Activated CD4-positive, alpha-beta T cell treated with anti-CD3 and anti-CD28 coated beads, Interleukin-10, Interleukin-2, amounts not matched to agents 100 ng/mL and 50 ng/mL, durations not matched to agents 16 hours and 8 hours (primary cell): Measurements from ENCODE around the gene PTPRC.

Source experiments
- DNase-seq: peaks from one replicate; pipeline ENCODE4 v3.0.0-alpha.2; 2020

Gene PTPRC

DNA sequence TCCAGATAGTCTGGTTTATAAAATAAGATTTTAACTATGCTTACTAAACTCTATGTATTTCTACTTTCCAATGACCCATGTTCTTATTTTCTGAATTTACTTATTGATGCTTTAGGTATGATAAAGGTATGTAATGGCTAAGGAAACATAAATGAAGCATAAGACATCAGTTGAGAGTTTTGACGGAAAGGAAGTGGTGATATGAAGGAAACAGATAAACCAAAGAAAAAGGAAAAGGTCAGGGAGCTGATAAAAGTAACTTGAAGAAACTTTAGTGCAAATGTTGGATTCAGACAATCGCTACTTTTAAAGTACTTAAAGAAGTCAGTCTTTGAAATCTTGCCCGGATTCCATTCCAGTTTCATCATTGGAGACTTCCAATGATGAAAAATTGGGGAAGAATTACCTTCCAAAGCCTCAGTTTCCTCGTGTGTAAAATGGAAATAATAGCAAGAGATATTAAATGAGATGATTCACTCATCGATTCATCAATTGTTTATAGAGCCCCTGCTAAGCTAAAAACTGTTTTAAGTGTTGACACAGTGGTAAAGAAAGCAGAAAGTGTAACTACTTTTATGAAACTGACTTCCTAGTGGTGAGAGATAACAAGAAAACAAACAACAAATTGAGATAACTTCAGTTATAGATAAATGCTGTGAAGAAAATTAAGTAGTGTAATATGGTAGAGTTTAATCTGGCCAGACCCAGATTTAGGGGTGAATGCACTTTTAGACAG, 10.6 kb downstream of the PTPRC start:
- peak; percentile 57 for DNase-seq

DNA sequence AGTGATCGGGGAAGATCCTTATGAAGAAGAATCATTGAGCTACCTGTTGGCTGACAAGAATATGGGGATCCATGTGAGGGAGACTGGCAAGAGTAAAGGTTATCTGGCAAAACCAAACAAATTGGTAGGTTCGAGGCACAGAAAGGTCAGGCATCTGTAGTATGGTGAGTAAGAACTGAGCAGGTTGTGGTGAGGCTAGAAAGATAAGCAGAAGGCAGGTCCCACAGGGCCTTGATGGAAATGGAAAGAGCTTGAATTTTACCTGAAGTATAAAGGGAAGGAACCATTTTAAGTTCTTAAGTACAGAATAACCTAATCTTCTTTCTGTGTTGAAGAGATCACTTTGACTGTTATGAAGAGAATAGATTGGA, 11.1 kb downstream of the PTPRC start:
- DNase-seq, result peak; percentile 79

DNA sequence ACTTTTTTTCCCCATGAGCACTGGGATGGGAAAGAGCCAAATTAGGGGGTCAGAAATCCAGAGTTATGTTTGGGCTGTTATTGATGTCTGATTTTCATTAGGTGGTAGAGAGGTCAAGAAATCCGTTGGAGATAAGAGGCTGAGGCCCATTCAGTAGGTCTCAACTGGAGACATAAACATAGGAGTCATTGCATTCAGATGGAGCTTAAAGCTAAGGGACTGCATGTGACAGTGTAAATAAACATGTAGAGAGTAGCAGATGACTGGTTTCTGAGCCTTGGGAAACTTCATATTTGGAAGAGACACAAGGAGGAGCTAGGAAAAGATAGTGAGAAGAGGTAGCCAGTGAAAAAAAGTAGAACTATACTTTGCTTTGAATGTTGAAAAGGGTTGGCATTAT, 11.7 kb downstream of the PTPRC start:
- no peak for DNase-seq

DNA sequence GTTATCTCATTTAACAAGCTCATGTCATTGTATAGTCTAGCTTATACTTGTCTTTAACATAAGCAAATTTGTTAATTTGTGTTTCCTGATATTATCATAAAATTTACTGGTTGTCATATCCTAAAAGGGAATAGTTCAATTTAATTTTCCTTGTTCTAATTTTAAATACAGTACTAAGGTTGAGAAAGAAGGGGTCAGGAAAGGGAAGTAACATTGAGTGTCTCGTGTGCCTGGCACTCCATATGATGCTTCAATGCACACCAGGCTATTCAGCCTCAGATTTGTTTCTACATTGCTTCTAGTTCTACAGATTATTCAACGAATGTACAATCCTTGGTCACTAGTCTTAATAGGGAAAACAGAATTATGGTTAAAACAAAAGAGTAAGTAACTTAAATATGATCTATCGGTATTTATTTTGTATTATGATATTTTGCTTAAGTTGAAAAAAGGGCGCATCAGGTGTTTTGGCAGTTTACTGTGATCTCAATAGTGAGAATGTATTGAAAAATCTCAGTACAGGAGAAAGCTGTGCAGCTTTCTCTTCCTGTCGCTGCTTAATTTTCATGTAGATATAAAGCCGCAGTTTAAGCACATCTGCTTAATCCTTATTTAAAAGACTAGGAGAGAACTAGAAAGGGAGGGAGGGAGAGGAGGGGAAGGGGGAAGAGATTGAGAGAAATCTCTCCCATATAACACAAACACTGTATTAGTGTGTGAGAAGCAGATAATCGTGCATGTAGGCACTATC, 13.0 kb downstream of the PTPRC start:
- no peak for DNase-seq

DNA sequence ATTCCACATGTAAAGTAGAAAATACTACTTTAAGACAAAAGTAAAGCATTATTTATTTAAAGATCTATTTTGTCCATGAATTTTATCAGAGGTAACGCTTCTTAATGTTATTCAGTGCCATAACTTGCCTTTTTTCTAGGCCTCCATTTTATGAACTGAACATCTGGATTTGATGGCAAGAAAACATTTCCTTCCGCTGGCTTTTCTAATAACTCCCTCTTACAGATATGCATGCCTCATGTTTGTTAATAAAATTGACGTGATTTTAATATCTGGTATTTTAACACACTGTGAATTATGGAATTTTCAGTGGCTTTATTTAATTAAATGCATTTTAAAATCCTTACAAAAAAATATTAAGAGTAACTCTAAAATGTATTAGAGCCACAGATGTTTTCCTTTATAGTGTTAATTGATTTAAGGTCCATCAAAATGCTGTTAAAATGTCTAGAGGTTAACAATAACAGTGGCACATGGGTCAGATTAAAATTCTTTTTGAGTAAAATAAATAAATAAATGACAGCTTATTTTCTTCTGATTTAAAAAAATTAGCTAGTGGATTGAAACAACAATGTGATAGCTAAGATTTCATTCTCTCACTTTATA, 15.1 kb downstream of the PTPRC start:
- DNase-seq, result no peak

DNA sequence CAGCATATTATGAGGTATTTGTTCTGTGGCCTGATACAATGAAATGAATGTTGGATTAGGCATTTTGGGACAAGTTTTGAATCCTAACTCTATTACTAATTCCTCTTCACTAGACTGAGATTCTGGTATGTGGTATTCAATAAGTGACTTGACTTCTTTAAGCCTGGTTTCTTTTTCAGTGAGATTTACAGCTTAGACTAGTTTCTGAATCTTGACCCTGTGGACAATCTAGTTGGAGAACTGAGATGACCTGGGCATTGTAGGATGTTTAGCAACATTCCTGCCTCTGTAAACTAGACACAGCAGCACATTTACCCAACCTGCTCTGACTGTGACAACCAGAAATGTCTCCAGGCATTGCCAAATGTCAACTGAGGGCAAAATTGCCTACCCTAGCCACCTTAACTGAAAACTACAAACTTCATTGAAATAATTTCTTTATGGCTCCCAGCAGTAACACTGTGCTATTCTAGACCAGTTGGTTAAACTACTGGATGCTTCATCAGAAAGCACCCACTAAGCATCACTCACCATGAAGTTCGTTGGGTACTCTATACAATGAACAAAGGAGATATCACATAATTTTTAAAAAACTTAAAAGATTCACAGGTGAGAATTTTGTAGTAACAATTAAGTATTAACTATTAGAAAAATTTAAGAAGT, 16.8 kb downstream of the PTPRC start:
- peak; percentile 66 for DNase-seq

DNA sequence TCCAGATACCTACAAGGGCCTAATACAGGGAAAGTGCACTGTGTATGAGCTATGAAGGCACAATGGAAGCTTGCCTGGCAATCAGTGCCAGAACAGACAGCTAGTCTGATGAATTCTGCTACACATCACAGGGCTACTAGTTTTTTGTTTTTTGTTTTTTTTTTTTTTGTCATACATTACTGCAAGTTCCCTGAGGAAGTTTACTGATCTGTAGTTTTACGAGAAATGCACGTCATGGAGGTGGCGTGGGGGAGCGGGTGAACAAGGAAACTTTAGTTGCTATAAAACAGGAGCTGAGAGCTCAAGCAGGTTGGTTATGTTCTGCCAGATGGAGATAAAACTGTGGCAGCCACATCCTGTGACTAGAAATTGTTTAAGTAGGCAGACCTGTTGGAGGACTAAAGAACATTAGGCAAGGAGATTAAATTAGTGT, 17.7 kb downstream of the PTPRC start:
- peak; percentile 86 for DNase-seq

DNA sequence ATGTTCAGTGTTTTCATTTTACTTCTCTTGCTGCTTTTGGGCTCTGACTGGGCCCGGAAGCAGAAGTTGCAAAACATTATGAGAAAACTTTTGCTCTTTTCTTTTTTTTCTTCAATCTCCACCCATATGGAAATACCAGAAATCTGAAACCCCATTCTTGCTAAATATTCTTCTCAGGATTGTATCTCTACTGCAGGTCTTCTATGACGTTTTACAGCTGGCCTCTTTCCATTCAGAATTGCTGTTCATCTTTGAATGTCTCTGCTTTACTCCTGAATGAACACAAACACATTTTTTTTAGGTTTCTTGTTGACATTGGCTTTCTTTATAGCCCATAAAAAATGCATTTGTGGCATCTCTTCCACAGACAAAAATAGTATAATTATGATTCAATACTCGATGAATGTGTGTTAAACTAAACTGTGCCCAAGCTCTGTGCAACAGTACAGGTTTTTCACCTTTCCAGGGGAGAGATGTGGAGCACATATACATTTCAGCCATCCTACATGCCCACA, 18.8 kb downstream of the PTPRC start:
- peak; percentile 77 for DNase-seq

DNA sequence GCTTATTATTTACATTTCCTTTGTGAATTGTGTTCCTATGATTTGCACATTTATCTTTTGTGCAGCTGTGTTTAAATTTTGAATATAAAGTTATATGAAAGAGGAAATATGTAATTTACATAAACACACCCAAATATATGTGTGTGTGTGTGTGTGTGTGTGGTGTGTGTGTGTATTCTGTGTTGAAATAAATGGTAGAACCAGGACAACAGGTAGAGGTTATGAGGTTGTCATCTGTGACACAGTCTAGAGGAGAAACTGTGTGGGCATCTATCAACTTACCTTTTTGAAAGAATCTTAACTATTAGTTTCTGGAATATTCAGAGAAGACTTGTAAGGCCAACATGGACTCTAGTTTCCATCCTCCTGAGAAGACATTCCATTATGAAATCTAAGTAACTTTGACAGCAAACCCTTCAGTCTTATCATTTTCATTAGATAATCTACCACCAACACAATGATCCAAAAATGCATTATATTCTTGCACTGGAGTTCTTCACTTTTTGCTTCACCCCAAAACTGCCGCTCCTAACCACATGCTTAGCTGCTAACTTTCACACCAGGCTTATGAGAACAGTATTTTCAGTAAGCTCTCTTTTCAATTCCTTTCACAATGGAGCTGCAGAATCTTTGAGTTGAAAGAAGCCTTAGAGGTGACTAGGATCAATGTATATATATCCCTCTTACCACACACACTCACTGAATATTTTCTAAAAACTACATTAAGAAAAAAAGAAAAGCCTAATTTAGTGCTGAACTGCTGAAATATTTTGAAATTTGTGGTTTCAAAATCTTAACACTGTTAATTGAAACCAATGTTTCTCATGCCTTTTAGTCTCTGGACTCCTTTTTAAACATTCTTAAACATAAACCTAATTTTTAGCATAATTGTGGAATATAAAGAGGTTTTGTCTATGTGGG, 21.8 kb downstream of the PTPRC start:
- peak; percentile 72 for DNase-seq

DNA sequence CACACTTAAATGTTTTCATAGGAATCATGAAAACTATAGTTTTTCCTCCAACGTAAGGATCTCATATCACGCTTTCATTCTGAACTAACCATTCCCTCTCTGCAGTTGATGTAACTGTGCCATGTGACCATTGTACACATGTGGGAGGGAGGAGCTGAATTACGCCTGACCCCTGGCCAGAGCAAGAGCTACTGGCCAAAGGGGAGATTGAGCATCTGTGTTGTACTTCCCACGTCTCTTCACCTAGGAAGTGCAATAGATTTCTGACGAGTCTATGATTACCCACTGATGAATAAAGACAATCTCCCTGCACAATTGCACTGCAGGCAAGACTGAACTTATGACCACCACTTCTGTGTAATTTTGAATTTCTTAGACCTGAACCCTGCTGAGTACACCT, 24.0 kb downstream of the PTPRC start:
- no peak for DNase-seq

DNA sequence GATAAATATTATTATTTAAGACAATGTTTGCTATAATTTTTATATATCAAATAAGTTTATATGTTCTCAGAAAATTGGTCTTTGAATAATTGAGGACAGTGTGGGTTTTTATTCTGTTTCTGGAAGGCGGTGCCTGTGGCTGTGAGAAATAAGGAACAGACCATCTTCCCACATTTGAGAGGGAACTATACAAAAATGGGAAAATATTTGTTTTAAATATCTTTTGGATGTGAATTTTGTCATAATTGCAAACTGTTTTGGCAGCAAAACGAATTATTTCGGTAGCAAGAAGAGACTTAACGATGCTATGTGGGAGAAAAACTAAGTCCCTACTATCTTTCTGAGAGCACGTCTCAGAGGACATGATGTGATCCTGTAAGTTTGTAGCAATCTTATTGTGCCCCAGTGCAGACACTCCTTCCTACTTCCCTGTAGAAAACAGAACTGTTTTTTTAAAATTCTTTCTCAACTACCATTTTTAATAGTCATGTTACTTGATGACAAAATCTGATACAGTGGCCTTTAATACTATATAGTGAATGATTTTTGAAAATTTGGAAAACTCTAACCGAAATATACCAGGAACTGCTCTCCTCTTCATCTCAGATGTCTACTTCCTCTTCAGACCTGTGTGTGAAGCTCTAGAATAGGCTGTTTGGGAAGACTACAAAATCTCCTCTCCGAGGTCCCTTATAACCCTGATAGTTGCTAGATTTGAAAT, 25.4 kb downstream of the PTPRC start:
- no peak for DNase-seq

DNA sequence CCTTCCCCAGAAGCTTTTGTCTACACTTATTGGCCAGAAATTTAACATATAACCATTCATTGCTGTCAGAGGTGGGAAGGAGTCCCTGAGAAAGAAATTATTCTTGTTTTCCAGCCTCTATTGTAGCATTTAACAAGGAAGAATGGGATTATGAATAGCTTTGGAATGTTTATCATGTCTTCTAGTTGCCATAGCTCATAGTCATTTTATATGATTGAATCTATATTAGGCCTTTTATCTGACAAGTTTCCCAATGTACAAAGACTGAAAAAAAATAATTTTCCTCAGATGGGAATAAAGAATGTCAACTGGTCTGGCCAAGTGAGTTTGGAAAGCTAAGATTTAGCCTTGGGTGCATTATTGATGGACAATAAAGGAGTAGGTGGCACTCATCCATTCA, 28.3 kb downstream of the PTPRC start:
- no peak for DNase-seq

DNA sequence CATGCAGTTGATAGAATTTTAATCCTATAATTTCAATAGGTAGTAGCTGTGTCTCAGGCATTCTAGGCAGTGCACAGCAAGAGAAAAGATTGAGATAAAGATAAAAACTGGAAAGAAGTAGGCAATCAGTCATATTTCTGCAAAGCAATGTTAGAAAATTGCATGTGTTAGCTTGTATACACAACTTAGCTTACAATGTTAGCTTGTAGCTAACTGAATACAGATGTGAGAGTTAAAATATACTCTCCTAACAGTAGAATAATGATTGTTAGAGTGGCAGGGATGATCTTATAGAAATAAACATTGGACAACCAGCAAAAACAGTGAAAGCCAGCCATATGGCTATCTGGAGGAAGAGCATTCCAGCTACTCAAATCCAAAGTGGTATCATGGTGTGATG, 29.0 kb downstream of the PTPRC start:
- DNase-seq, result no peak

DNA sequence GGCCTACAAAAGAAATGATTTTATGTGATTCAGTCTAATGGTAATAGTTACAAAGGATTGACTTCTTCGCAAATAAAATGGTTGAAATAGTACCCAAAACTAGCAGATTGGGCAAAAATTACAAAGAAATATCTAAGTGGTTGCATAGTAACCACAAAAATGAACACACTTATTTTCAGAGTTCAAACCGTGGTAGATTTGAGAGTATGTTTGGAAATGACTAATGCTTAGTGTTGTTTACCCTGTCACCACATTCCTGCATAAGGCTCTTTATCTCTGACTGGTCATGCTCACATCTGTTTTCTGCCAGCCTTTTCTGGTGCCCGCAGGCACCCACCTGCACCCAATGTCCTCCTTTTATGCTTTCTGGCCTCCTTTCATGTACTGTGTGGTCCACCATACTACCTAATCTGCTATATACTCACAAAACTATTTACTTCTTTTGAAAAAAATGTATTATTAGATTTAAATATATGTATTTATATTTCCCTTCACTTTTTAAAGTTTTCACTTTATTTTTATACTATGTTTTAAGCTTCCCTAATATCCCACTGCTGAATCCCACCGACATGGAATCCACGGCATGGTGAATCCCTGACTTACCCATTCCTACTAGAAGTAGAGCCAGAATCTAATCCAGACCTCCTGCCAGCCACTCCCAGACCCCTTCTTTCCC, 30.3 kb downstream of the PTPRC start:
- peak; percentile 92 for DNase-seq

DNA sequence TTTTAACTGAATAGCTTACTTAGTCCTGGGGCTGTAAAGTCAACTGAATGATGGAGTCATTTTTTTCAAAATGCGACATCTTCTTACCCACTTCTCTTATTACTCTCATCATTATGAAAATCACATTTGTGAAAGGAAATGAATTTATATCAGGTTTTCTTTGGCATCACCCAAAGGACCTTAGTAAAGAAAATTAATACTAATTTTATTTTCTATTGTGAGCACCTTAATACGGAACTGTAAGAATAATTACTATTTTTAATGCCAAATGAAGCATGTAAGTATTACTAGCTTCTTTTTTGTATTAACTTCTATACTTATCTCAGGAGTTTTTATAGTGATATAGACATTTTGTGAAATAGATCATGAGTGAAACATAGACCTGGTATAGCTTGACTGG, 30.9 kb downstream of the PTPRC start:
- no peak for DNase-seq

DNA sequence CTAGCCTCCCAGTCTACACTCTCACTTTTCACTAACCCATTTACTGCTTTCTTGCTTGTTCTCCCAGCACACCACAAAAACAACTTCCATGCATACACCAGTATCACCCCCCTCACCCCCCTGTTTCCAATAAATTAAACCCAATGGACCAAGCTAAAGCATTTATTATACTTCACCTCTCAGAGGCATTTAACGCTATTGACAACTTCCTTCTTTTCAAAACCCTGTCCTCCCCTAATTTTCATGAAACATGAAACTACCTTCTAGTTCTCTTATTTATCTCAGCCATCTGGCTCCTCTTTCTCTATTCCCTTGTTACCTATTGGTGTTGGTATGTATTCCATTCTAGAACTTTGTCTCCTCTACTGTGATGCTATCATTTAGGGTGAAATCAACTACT, 32.3 kb downstream of the PTPRC start:
- DNase-seq, result no peak

DNA sequence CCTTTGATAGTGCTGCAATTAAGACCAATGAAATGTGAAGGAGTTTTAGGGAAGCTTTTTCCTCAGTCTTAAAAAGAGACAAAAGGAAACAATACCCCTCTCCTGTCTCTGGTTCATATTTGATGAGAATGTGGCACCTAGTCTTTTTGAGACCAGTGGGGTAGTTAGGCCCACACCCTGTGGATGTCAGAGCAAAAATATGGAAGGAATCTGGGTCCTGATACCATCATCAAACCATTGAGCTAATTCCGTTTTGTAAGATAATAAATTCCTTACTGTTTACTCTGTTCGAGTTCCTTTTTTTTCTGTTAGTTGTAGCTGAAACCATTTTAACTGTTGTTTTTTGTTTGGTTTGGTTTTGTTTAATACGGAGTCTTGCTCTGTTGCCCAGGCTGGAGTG, 33.3 kb downstream of the PTPRC start:
- no peak for DNase-seq

DNA sequence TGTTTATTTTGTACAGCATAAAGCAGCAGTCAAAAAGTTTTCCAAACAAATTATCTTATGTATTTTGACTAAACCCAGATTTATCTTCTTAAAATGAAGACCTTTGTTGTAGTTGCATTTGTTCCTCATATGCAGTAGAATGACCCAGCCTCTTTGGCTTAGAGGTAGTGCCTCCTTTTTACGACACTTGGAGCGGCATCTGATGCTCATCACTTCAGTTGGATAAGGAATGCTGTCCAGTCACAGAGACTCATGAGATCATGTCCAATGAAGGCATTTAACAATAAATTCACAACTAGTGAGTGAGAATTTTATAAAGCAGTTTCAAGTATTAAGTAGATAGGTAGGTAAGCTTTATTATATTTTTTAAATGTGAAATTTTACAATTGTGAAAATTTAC, 35.2 kb downstream of the PTPRC start:
- no peak for DNase-seq

DNA sequence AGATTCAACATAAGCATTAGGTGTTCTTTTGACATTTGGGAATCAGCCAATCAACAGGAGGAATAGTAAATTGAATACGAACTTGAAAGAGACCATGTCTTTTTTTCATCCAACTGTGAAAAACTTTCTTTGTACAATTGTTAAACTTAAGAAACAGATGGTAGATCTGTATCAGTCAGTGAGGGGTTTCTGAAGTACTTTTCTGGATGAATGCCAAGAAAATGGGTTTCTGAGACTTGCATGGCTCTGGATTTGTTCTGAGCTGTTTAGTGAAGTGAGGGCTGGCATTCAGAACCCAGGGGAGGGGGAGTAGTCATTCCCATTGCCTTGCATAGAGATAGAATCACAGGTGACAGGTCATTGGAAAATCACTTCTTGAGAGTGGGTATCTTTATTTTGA, 37.4 kb downstream of the PTPRC start:
- peak; percentile 56 for DNase-seq

DNA sequence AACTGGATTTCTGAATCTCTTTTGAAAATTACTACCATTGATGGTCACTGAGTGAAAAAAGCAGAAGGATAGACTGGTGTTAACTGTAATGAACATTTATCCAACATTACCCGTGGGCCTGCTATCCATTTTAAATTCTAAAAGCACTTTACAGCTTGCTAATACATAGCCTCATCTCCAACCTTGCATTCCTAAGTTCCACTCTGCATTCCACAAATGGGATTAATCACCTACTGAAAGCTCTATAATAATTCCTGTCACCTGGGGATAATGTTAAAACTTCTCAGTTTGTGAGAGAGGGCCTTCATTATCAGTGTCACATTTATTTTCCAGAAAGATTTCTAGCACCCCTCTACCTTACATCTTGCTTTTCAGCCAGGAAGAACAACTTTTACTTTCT, 38.2 kb downstream of the PTPRC start:
- DNase-seq, result no peak

DNA sequence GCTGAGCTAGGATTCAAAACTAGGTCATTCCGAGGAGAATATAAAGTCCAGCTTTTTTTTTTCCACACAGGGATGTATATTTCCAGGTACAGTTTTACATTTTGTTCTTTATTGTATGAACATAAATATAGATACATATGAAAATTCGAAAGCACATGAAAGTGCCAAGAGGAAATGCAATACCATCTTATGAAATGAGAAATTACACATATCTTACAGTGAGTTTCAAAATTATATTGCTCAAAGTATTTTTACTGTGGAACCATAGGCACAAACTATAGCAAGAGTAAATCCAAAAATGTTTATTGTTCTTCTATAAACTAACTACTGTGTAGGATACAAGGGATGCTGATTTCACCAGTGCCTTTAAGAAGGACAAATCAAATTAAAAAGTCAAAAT, 39.0 kb downstream of the PTPRC start:
- DNase-seq, result no peak
